Endothelial cell (in vitro differentiated cells): ENCODE data around the gene PA2G4. TPM values are rescaled to one million over a fixed set of nuclear protein-coding genes. Genes with fewer than 3 reads are reported as not detected.
"Not testable (repeated sequence)": the region's sequence is repeated elsewhere in the genome, so short reads cannot be mapped to it uniquely, and the experiment has no call there.

Experiments used
- DNase-seq: peaks from one replicate; pipeline ENCODE4 v3.0.0; 2021; ENCODE audit warnings: low spot score
- H3K27ac Mint-ChIP-seq: one replicate; pipeline ENCODE4 v1.8.0; 2021; ENCODE audit warnings: mixed read lengths, inconsistent platforms; ENCODE audit not compliant: unreplicated experiment
- H3K27me3 Mint-ChIP-seq: one replicate; pipeline ENCODE4 v1.8.0; 2021; ENCODE audit warnings: mild to moderate bottlenecking, moderate library complexity, mixed read lengths, inconsistent platforms; ENCODE audit not compliant: unreplicated experiment
- H3K36me3 Mint-ChIP-seq: one replicate; pipeline ENCODE4 v1.8.0; 2021; ENCODE audit warnings: mild to moderate bottlenecking, low read depth, mixed read lengths, inconsistent platforms; ENCODE audit not compliant: unreplicated experiment
- H3K4me1 Mint-ChIP-seq: one replicate; pipeline ENCODE4 v1.8.0; 2021; ENCODE audit warnings: mild to moderate bottlenecking, mixed read lengths, inconsistent platforms; ENCODE audit not compliant: unreplicated experiment
- H3K4me3 Mint-ChIP-seq: one replicate; pipeline ENCODE4 v1.8.0; 2021; ENCODE audit warnings: mild to moderate bottlenecking, mixed read lengths, inconsistent platforms; ENCODE audit not compliant: unreplicated experiment
- H3K9me3 Mint-ChIP-seq: one replicate; pipeline ENCODE4 v1.8.0; 2021; ENCODE audit warnings: mixed read lengths, inconsistent platforms; ENCODE audit not compliant: unreplicated experiment
- CTCF ChIP-seq: fragments of 200-600 bp; sonication (generic); IDR thresholded peaks from one replicate; pipeline ENCODE4 v1.5.0; 2021; ENCODE audit warnings: antibody characterized with exemption; ENCODE audit not compliant: unreplicated experiment
- long read RNA-seq: library from polyadenylated mRNA; unstranded; transcript quantifications from one replicate; pipeline ENCODE4 v2.0.0, GENCODE V29; 2020; ENCODE audit not compliant: unreplicated experiment
- total RNA-seq: library from RNA; stranded (reverse); fragmentation: NEBNext Ultra II Directional; extraction: Animal tissue kit (Norgen Biotek cat#: 25700); gene quantifications from one replicate; pipeline ENCODE4 v1.2.1, GENCODE V29; 2021; ENCODE audit not compliant: unreplicated experiment

Gene PA2G4
- total RNA-seq: 84.3 TPM
- long read RNA-seq, transcript PA2G4-201 (13 exons, 2,577 nt): major isoform, 54 of 119 reads
- long read RNA-seq, partial matches to known transcripts: 58 of 119 reads
- long read RNA-seq, other reads (novel, unspliced or antisense): 7 of 119 reads

- Mint-ChIP-seq H3K4me3 (peak within 1 kb of the TSS; percentile 100), H3K4me1 (peaks cover 27% of the 10 kb centered on the region), H3K9me3 (no peaks in the 10 kb centered on the region), H3K27me3 (peaks cover 6% of the 10 kb centered on the region), H3K36me3 (peaks cover 11% of the 10 kb centered on the region), H3K27ac (peak within 1 kb of the TSS; percentile 93)
- TF ChIP-seq CTCF: no peak
- peak; percentile 97 for DNase-seq
Measured at GRCh38 chr12:56104109-56104814, at the start of gene PA2G4. TSS of gene PA2G4 (plus strand) at chr12:56104559. CDS start at chr12:56104738, 179 bp downstream.

GRCh38 chr12:56059964-56060363, 44.4 kb upstream of the PA2G4 start:
- not testable (repeated sequence) for H3K27ac Mint-ChIP-seq, H3K4me1 Mint-ChIP-seq, H3K36me3 Mint-ChIP-seq, DNase-seq, H3K27me3 Mint-ChIP-seq, H3K4me3 Mint-ChIP-seq, H3K9me3 Mint-ChIP-seq

- H3K27me3 Mint-ChIP-seq: peaks cover under 1% of the 10 kb centered on the region
- no peaks in the 10 kb centered on the region for H3K4me1 Mint-ChIP-seq
- no peaks in the 10 kb centered on the region for H3K9me3 Mint-ChIP-seq
- H3K27ac Mint-ChIP-seq: no peak overlapping the region
- DNase-seq: no peak
- TF ChIP-seq CTCF: no peak
- H3K4me3 Mint-ChIP-seq: no peak overlapping the region
- H3K36me3 Mint-ChIP-seq: no peaks in the 10 kb centered on the region
Measured at GRCh38 chr12:56061982-56062381, 42.4 kb upstream of the PA2G4 start.

- no peak overlapping the region for H3K27ac Mint-ChIP-seq
- H3K9me3 Mint-ChIP-seq: no peaks in the 10 kb centered on the region
- H3K4me3 Mint-ChIP-seq: no peak overlapping the region
- H3K4me1 Mint-ChIP-seq: no peaks in the 10 kb centered on the region
- no peak for DNase-seq
- peaks cover 2% of the 10 kb centered on the region for H3K27me3 Mint-ChIP-seq
- TF ChIP-seq CTCF: no peak
- no peaks in the 10 kb centered on the region for H3K36me3 Mint-ChIP-seq
Measured at GRCh38 chr12:56062996-56063395, 41.4 kb upstream of the PA2G4 start.

- no peak for DNase-seq
- H3K9me3 Mint-ChIP-seq: no peaks in the 10 kb centered on the region
- peaks cover 4% of the 10 kb centered on the region for H3K27me3 Mint-ChIP-seq
- H3K4me1 Mint-ChIP-seq: no peaks in the 10 kb centered on the region
- no peaks in the 10 kb centered on the region for H3K36me3 Mint-ChIP-seq
- H3K27ac Mint-ChIP-seq: no peak overlapping the region
- H3K4me3 Mint-ChIP-seq: peak overlapping the region; percentile 47
- no peak for TF ChIP-seq CTCF
Measured at GRCh38 chr12:56071648-56072047, 32.7 kb upstream of the PA2G4 start.
